HG02763 (cell line): ENCODE measurements around the gene ARHGAP32.
"Not testable (repeated sequence)": the region's sequence is repeated elsewhere in the genome, so short reads cannot be mapped to it uniquely, and the experiment has no call there.

ENCODE experiments used
- ATAC-seq: cut with Tn5 transposase; IDR thresholded peaks from one replicate; pipeline ENCODE4 v1.9.1; 2021; ENCODE audit warnings: mild to moderate bottlenecking, moderate library complexity; ENCODE audit not compliant: unreplicated experiment

Gene ARHGAP32

GRCh38 chr11:129041611-129042018, 150.5 kb downstream of the ARHGAP32 start:
- no peak for ATAC-seq

- ATAC-seq = no peak
These were observed 151.2 kb downstream of the ARHGAP32 start for GRCh38 chr11:129040934-129041333.

- no peak for ATAC-seq
These were observed 156.9 kb downstream of the ARHGAP32 start for GRCh38 chr11:129035244-129035643.

GRCh38 chr11:129034001-129034400, 158.1 kb downstream of the ARHGAP32 start:
- no peak for ATAC-seq

GRCh38 chr11:129023968-129024676, 168.0 kb downstream of the ARHGAP32 start:
- no peak for ATAC-seq

- ATAC-seq = no peak
These were observed 170.8 kb downstream of the ARHGAP32 start for GRCh38 chr11:129021295-129021694.

- no peak for ATAC-seq
These were observed 173.1 kb downstream of the ARHGAP32 start for GRCh38 chr11:129018991-129019390.

- no peak for ATAC-seq
These were observed 174.0 kb downstream of the ARHGAP32 start for GRCh38 chr11:129018126-129018525.

GRCh38 chr11:129013737-129014475, 178.2 kb downstream of the ARHGAP32 start:
- no peak for ATAC-seq

- ATAC-seq = no peak
These were observed 179.2 kb downstream of the ARHGAP32 start for GRCh38 chr11:129012880-129013279.

GRCh38 chr11:129006161-129006560, 186.0 kb downstream of the ARHGAP32 start:
- ATAC-seq = no peak

GRCh38 chr11:128999165-128999564, 193.0 kb downstream of the ARHGAP32 start:
- not testable (repeated sequence) for ATAC-seq

GRCh38 chr11:128988242-128988970, 203.7 kb downstream of the ARHGAP32 start:
- no peak for ATAC-seq

GRCh38 chr11:128985880-128986279, 206.2 kb downstream of the ARHGAP32 start:
- no peak for ATAC-seq

GRCh38 chr11:128983023-128983422, 209.1 kb downstream of the ARHGAP32 start:
- ATAC-seq = no peak

GRCh38 chr11:128981254-128981653, 210.9 kb downstream of the ARHGAP32 start:
- no peak for ATAC-seq

- no peak for ATAC-seq
These were observed 221.4 kb downstream of the ARHGAP32 start for GRCh38 chr11:128970598-128971190.

- ATAC-seq = no peak
These were observed 223.2 kb downstream of the ARHGAP32 start for GRCh38 chr11:128968916-128969315.

- no peak for ATAC-seq
These were observed 224.5 kb downstream of the ARHGAP32 start for GRCh38 chr11:128967578-128967977.

- peak; percentile 93 for ATAC-seq
These were observed 226.6 kb downstream of the ARHGAP32 start for GRCh38 chr11:128965485-128965884.

- ATAC-seq = no peak
These were observed 227.6 kb downstream of the ARHGAP32 start for GRCh38 chr11:128964463-128964930.
